Ovary (tissue), 9 donors: ENCODE data around the gene ATF6. TPM values are rescaled to one million over a fixed set of nuclear protein-coding genes. Genes with fewer than 3 reads are reported as not detected.

Source experiments
- DNase-seq, 5 donors: peaks; one replicate each; pipeline ENCODE4 v3.0.0-alpha.2; 2019 to 2020
- H3K27ac ChIP-seq, 2 donors: fragments of 200-600 bp; one replicate each; pipeline versions ENCODE4 v1.5.1 to v1.8.0; 2019 to 2022
- H3K27me3 ChIP-seq: fragments of 200-600 bp; one replicate; pipeline ENCODE4 v1.8.0; 2022
- H3K36me3 ChIP-seq: fragments of 200-600 bp; sonication (generic); one replicate; pipeline ENCODE4 v1.5.1; 2019
- H3K4me1 ChIP-seq: one replicate; pipeline ENCODE4 v1.8.1; 2013; ENCODE audit warnings: mild to moderate bottlenecking, moderate library complexity; ENCODE audit not compliant: insufficient read depth
- H3K4me3 ChIP-seq: fragments of 200-600 bp; sonication (generic); one replicate; pipeline ENCODE4 v1.5.1; 2017
- H3K9me3 ChIP-seq, 2 donors: fragments of 200-600 bp in 1 of 2; sonication (generic) in 1 of 2; one replicate each; pipeline versions ENCODE4 v1.5.1 to v1.8.1; 2013 to 2019; ENCODE audit warnings: mild to moderate bottlenecking in 1 of 2, moderate library complexity in 1 of 2
- CTCF ChIP-seq, 3 donors: fragments of 450-650 bp in 2 of 3; fragments of 200-600 bp in 1 of 3; IDR thresholded peaks; one replicate each; pipeline versions ENCODE4 v1.5.1 to v1.8.0; 2016 to 2022; ENCODE audit warnings: antibody characterized with exemption in 3 of 3, mild to moderate bottlenecking in 1 of 3
- EP300 ChIP-seq: sonication (generic); formaldehyde crosslinking; IDR thresholded peaks from one replicate; pipeline ENCODE4 v1.6.1; 2017; ENCODE audit warnings: antibody characterized with exemption
- POLR2A ChIP-seq: fragments of 450-650 bp; IDR thresholded peaks from one replicate; pipeline ENCODE4 v1.6.1; 2017; ENCODE audit warnings: antibody characterized with exemption, mild to moderate bottlenecking, moderate library complexity
- WGBS, 3 donors: extraction: QIAGEN DNeasy Blood & Tissue Kit in 1 of 3; methylation state at CpG; one replicate each; pipeline versions ENCODE4 v1.1.5 to v1.1.7; 2013 to 2017; 5-methylcytosine and 5-hydroxymethylcytosine counted together
- intact Hi-C, 4 donors: fragments of 100-400 bp; cut with DNase I; formaldehyde crosslinking; loops; one replicate each; pipeline versions ENCODE4 v1.11.0 to v1.15.1; 2022 to 2023
- polyA plus RNA-seq, 2 donors: library from polyadenylated mRNA; stranded (reverse); fragments of 200-250 nt in 1 of 2; fragments of 350-450 nt in 1 of 2; fragmentation: Illumina TruSeq in 1 of 2; extraction: RNeasy Lipid Tissue Mini Kit (QIAGEN cat#74804) in 1 of 2; gene quantifications; one replicate each; pipeline ENCODE4 v1.2.3, GENCODE V29; 2013 to 2014
- total RNA-seq, 7 donors: library from RNA; depleted of rRNA in 2 of 7; stranded (reverse); fragments of >200 nt in 2 of 7; fragmentation: NEBNext Ultra II Directional in 3 of 7; extraction: Animal tissue kit (Norgen Biotek cat#: 25700) in 3 of 7; gene quantifications; one replicate each; pipeline versions ENCODE4 v1.1.0 to v1.2.4, GENCODE V29; 2016 to 2023
- donor health status: DM: no; HTN: no; CAD: no; lungs with moderate emphysema.
- donor health status: DM: no; HTN: no; CAD: no.
- donor health status: Bipolar disorder and iron deficiency.
- donor health status: DM: yes; HTN: yes; CAD: no.
- donor health status: DM: no; HTN: no; CAD: no.
- donor health status: DM: yes; HTN: yes; CAD: no.

The ATF6 gene
- total and polyA plus RNA-seq, 9 donors, result 7.9 to 31.3 (median 23.4) TPM

- Histone ChIP-seq H3K27ac (no peak overlapping the region), H3K27me3 (no peaks in the 10 kb centered on the region), H3K4me1 (no peaks in the 10 kb centered on the region), H3K9me3 (no peaks in the 10 kb centered on the region), H3K36me3 (no peaks in the 10 kb centered on the region), H3K4me3 (no peak overlapping the region)
- intact Hi-C loops, result no loop called here
- TF ChIP-seq EP300, result no peak
- TF ChIP-seq POLR2A, result no peak
- TF ChIP-seq CTCF (IDR thresholded peaks at IDR 0.05), result no peak
- DNase-seq, result no peak
- WGBS, 3 donors, result 87 to 93% (median 88%) methylated on average over 1 of the region's 1 CpG
Measured at GRCh38 chr1:161951646-161952045, 185.5 kb downstream of the ATF6 start.

GRCh38 chr1:161952607-161953172 is 186.6 kb downstream of the ATF6 start:
- no peak for DNase-seq
- Histone ChIP-seq H3K27ac (no peak overlapping the region), H3K4me1 (no peaks in the 10 kb centered on the region), H3K4me3 (no peak overlapping the region), H3K27me3 (no peaks in the 10 kb centered on the region), H3K36me3 (no peaks in the 10 kb centered on the region), H3K9me3 (no peaks in the 10 kb centered on the region)
- TF ChIP-seq POLR2A, result no peak
- no peak for TF ChIP-seq CTCF (IDR thresholded peaks at IDR 0.05)
- no peak for TF ChIP-seq EP300
- WGBS, 3 donors, result 89 to 96% (median 95%) methylated on average over 3 of the region's 3 CpGs
- intact Hi-C loops, result no loop called here

- H3K9me3 ChIP-seq, result no peaks in the 10 kb centered on the region
- intact Hi-C loops, result no loop called here
- H3K4me3 ChIP-seq, result no peak overlapping the region
- TF ChIP-seq CTCF (IDR thresholded peaks at IDR 0.05), result no peak
- no peak for TF ChIP-seq EP300
- TF ChIP-seq POLR2A, result no peak
- no peaks in the 10 kb centered on the region for H3K27me3 ChIP-seq
- no peaks in the 10 kb centered on the region for H3K36me3 ChIP-seq
- no peak overlapping the region for H3K27ac ChIP-seq
- no peaks in the 10 kb centered on the region for H3K4me1 ChIP-seq
- WGBS, 3 donors, result 82 to 89% (median 87%) methylated on average over 5 of the region's 5 CpGs
- DNase-seq, result no peak
Measured at GRCh38 chr1:161953256-161953920, 187.3 kb downstream of the ATF6 start.

DNA sequence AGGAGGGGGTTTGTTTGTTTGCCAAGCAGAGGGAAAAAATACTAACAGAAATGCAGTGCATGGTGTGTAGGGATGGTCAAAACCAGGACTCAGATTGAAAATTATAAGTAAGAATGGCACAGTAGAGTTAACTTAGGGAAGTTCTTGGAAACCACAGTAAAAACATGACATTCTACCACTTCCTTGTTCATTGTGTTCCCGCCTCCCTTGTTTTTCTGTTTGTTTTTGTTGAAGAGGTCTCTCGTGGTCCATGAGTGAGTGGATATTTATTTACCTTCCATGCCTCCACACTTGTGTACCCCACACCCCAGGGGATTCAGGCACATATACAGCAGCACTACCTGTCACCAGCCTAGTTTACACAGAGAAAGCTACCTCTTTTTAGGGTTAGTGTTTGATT is 187.9 kb downstream of the ATF6 start:
- Histone ChIP-seq H3K27ac (no peak overlapping the region), H3K9me3 (no peaks in the 10 kb centered on the region), H3K36me3 (no peaks in the 10 kb centered on the region), H3K27me3 (no peaks in the 10 kb centered on the region), H3K4me1 (no peaks in the 10 kb centered on the region), H3K4me3 (no peak overlapping the region)
- 26 to 38% (median 36%) methylated on average over 2 of the region's 2 CpGs for WGBS, 3 donors
- intact Hi-C loops, result no loop called here
- DNase-seq, result no peak
- TF ChIP-seq CTCF (IDR thresholded peaks at IDR 0.05) (no peak), EP300 (no peak), POLR2A (no peak)
